Activated T-cell treated with anti-CD3 and anti-CD28 coated beads for 4 hours (primary cell): ENCODE data around the gene RIMS4.

Source experiments
- DNase-seq: peaks from one replicate; pipeline ENCODE4 v3.0.0-alpha.2; 2020

RIMS4 gene

DNA sequence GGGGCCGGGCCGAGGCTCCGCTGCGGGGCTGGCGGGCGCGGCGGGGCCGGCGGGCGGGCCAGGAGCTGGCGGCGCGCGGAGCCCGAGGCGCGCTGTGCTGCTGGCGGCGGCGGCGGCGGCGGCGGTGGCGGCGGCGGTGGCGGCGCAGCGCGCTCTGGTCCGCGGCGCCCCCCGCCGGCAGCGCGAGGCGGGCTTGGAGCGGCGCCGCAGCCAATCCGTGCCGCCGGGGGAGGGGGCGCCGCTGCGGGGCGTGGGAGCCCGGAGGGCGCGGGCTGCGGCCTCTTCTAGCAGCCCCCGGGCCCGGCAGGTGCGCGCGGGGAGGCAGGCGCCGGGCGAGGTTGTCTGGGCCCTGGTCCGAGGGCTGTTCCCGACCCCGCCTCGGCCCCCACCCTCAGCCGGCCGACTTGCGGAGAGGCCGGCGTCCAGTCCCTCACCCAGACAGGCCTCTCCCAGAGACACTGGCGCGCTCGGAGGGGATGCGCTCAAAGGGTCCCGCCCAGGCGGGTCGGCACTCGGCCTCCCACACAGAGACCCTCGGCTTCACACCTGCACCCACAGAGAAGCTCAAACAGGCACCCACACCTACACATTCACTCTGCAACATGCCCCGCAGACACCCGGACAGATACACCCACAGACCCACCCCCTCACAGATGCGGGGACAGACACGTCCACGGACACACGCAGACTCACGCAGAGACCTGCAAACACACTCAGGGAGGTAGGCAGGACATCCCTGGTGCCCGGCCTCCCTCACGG is at the start of gene RIMS4:
RIMS4 (minus strand) TSS at position 156 of the 759 bp plus-strand sequence. CDS start 275 bp downstream, outside the sequence.
- no peak for DNase-seq

DNA sequence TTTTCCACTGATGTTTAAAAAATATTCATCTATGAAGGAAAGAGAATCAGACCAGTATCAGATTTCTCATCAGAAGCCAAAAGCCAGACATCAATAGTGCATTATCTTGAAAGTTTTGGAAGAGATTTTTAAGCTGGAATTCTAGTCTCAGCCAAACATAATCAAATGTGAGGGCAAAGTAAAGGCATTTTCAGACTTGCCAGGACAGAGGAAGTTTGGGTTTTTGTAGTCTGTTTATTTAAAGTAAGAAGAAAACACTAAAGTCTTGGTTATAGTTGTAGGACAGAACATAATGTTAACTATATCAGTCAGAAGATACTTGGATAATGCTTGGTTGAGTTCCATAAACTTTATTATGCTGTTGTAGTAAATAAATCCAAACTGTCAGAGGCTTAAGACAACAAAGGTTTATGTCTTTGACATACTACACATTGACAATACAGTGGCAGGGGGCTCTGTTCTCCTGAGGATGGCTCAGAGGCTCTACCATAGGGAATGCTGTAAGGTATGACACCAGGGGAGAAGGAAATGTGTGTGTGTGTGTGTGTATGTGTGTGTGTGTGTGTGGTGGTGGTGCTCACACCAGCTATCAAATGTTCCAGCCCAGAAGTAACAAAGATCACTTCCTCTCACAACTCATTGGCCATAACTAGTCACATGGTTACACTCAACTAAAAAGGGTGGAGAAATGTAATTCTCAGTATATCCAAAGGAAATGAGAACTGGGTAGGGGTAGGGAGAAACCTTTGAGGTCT is 48.4 kb upstream of the RIMS4 start:
- DNase-seq = no peak

DNA sequence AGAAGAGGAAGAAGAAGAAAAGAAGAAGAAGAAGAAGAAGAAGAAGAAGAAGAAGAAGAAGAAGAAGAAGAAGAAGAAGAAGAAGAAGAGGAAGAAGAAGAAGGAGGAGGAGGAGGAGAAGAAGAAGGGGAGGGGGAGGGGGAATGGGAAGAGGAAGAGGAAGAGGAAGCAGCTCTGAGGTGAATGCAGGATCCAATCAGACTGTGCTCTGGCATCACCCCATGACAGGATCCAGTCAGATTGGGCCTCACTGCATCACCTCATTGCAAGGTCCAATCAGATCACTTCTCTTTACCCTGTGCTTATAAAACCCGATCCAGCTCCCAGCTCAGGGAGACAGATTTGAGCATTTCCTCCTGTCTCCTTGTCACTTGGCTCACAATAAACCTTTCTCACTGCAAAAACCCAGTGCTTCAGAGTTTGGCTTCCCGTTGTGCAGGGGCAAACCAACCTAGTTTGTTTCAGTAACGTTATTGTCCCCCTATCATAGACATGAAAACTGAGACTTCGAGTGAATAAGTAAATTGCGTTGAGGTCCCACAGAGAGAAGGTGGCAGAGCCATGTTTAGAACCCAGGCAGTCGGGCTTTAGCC is 46.6 kb upstream of the RIMS4 start:
- no peak for DNase-seq

DNA sequence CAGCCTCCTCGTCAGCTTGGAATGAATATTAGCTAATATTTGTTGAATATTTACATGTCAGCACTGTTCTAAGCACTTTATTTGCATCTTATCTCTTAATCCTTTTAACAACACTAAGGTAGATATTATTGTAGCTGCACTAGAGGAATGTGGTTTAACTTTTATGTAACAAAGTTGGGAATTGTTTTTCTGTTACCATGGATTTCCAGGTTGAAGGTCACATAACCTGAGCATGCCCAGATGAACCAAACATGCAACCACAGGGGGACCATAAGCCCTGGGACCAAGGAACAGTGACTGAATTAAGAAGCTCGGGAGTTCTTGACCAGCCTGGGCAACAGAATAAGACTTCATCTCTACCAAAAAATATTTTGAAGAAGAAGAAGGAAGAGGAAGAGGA is 46.1 kb upstream of the RIMS4 start:
- DNase-seq = no peak

DNA sequence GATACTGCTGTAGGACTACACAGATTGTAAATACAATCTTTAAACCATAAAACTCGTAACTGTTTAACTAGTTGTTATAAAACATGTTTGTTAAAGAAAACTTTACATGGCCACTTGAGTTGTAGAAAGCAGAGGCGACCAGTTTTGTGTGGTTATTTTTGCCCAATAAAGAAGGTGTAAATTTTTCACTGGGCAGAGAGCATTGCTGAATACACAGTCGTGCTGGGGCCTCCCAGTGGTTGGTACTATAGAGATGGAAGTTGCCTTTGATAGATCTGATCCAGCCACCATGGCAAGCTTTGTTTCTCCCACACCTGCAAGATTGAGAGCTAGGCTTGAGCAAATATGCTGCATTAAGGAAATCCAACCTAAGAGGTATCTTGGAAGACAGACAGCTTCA is 41.2 kb upstream of the RIMS4 start:
- DNase-seq = no peak

DNA sequence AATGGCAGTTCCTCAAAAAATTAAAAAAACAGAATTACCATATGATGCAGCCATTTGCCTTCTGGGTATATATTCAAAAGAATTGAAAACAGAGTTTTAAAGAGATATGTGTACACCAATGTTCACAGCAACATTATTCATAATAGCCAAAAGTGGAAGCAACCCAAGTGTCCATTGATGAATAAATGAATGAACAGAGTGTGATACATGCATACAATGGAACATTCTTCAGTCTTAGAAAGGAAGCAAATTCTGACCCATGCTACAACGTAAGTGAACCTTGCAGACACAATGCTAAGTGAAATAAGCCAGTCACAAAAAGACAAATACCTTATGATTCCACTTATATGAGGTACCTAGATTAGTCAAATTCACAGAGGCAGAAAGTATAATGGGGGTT is 40.5 kb upstream of the RIMS4 start:
- no peak for DNase-seq

DNA sequence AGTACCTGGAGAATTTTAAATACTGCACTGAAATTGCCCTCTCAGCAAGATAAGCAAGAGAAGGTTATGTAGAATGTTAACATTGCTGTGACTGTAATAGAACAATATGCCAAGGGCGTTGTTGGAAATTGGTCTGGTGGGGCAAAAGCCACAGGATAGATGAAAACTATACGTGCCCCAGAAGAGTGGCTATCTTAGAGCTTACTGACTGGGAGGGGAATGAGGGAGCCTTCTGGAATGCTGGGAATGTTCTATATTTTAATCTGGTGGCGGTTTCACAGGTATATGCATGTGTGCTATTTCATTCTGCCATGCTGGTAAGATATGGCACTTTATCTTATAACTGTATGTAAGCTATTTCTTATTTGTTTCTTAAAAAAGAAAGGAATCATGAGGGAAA is 39.9 kb upstream of the RIMS4 start:
- DNase-seq = no peak

DNA sequence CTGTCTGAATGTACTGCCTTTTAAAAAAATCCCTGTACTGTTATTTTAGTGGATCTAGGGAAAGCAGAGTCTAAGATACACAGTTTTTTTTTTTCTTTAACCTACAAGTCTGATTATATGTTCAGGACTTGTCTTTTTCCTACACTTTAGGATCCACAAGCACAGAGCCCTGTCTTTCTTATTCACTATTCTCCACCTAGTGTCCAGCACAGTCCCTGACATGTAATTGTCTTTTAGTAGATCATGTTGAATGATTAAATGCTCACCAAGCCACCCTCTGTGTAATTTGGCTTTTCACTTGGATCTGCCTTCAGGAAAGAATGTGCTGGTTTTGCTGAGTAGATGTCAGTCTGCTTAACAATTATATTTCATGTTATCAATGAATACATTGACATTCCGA is 39.4 kb upstream of the RIMS4 start:
- no peak for DNase-seq

DNA sequence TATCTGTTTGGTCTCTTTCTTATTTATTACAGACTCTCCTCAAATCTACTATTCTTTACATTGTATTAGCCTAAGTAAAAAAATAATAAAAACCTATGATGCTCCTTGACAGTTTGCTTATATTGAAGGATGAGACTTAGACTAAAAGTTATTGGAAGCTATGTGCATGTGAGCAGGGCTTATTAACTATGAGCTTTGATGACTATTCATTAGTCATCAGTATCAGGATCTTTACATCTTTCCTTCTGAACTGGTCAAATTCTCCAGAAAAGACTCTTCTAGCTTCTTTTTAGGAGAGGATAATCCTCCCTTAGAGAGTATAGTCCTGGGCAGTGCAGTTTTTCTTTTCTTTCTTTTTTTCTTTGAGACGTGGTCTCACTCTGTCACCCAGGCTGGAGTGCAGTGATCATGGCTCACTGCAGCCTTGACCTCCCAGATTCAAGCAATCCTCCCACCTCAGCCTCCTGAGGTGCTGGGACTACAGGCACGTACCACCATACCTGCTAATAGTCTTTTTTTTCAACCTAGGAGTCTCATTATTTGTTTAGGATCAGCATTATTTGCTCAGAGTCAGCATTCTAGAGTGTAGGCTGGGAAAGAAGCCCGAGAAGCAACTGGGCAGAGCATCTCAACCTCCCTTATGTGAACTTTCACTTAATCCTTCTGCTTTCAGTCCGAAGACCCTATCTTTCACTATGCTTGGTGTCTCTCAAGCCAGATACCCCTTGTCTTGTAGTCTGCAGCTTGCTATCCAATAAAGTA is 38.1 kb upstream of the RIMS4 start:
- no peak for DNase-seq

DNA sequence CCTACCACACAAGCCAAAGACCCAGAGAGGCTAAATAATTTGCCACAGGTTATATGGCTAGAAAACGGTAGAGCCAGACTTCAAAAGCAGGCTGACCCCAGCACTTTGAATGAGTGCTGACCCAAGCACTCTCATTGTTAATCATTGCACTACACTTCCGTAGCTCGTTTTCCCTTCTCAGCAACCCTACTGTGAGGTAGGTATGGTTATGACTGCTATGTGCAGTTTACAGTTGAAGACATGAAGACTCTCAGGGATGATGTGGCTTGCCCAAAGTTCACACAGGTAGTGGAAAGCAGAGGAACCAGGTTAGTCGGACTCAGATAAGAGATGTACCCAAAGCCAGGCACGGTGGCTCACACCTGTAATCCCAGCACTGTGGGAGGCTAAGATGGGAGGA is 33.5 kb upstream of the RIMS4 start:
- no peak for DNase-seq

DNA sequence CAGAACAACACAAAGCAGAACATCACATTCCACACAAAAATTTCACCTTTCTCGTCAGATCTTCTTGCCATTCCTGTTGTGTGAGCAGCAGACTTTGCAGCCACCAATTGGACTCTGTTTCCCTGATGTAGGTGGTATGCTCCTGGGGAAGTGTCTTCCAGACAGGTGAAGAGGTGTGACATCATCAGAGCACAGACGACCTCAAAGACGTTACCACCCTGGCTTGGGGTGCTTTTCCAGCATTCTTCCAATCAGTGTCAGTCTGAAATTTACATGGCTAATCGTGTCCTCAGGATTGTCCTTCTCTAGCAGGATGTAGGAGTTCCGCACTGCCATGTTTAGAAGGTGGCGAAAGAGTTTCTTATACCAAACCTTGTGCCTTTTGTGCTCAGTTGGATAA is 31.6 kb upstream of the RIMS4 start:
- DNase-seq = no peak

DNA sequence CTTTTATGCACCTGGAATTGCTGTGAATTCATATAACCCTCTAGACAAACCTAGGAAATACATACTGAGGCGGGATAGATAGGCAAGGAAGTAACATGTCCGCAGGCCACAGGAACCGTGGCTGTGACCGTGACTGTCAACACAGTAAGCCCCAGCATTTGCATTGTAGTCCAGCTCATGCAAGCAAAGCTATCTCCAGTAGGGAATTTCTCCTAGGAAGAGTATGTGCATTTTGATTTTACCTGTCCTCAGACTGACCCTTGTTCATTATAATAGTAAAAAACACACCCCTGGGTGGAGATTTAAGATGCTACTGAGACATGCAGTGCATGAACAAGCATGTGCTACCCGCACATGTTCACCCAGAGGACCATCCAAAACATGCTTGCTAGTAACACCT is 30.5 kb upstream of the RIMS4 start:
- DNase-seq = no peak

DNA sequence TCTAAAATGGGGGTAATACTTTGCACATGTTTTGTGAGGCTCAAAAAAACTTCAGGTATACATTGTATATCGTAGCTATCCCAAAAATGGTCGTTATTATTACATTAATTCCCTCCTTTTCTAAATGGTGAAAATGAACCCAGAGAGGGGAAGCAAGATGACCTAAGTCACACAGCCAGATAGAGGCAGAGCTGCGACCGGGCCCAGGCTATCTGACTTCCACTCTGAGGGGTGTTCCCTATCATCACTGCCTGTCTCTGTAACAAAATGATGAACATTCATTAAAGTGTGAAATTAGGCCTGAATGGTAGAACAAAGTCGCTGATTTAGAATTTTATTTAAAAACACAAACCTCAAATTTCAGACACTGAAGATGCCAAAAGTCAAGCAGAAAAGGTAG is 29.1 kb upstream of the RIMS4 start:
- DNase-seq = no peak

DNA sequence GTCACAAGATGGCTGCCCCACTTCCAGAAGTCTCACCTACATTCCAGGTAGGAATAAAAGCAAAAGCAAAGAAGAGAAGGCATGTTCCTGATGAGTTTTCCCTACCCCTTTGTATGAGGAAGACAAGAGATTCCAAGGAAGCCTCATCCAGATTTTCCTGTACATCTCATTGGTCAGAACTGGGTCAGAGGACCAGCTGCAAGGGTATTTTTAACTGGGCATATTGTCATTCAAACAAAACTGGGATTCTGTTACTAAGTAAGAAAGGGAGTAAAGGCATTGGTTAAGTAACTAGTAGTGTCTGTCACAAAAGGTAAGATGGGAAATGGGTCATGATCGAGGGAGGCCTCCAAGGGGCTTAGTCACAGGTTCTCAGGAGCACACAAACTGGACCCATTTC is 28.2 kb upstream of the RIMS4 start:
- no peak for DNase-seq

DNA sequence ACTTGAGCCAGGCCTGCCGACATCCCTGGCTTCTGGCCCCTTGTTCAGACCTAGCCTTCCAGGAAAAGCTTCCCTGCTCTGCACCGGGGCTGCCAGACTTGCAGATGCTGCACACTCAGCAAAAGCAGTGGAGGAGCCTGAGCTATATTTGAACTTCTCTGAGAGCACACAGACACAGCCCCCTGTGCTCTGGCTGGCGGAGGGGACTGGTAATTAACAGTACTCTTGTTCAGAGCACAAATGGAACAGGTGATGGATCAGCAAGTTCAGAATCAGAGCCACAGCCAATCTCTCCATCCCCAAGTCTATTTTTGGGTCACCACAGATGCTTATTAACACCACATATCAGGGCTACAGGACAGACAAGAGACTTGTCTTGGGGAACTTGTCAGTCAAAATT is 27.6 kb upstream of the RIMS4 start:
- DNase-seq = no peak

DNA sequence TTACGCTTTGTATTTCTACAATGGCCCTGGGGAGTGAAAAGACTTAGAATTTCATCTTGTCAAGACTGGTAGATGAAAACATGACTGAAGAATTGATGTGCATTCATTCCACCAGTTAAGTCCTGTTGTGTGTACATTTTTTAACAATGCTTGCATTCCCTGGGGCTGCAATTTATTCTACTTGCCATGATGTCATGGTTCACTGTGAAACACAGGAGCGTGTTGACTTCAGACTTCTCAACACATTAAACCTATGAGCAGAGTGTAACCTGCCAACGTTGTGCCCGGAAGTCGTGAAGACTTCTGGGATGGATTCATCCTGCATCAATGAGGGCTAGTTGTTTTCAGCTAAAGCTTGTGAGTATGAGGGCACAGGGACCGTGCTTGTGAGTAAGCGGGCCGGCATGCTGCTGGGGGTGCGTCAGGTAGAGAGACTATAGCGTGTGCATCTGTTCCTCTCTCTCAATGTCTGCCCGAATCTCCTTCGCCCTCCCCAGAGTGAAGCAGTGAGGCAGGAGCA is 26.3 kb upstream of the RIMS4 start:
- no peak for DNase-seq

DNA sequence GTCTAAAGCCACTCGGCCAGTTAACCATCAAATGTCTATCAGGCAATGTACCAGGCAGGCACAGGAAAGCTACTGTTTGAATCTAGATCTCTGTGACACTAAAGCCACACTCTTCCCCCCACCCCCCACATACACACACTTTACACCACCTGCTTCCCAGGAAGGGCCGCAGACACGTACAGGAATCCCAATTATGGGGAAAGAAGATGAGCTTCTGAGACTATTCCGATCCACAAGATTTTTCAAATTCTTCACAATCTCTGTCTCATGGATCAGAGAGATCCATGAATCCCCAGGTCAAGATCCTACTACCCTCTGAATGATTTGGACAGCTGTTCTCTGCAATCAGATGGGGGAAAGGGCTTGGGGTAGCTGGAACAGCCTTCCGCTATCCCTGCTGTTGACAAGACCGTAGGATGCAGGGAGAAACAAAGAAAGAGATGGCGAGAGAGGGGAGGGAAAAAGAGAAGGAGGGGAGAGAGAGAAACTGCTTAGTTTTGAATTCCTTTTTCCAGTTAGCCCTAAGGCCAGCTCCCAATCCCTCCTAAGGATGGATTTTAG is 25.4 kb upstream of the RIMS4 start:
- DNase-seq = no peak

DNA sequence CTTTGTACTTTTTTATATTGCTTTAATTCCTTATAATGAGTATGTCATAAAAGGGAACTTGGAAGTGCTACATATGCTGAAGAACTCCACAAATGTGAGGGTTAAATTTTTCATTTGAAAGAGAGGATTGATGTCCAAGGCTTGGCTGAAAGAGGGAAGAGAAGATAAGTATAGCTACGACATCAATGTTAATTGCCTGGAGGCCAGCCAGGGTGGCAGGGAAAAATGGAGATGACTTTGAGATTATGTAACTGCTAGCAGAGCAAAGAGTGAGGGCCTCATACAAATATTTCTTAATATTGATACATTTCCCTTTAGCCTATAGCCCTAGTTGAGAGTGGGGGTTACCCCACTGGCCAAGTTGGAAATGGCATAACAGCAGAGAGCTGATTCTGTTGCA is 24.8 kb upstream of the RIMS4 start:
- no peak for DNase-seq

DNA sequence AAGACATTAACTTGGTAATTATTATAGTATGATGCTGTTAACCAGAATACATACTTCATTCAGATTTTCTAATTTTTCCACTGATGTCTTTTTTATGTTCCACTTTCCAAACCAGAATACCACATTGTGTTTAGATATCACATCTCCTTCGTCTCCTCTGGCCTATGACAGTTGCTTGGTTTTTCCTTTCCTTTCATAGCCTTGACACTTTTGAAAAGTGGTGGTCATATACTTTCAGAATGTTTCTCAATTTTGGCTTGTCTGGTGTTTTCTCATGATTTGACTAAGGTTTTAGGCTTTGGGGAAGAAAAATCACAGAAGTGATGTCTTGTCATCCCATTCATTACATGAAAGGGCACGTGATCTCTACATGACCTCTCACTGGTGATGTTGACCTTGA is 24.3 kb upstream of the RIMS4 start:
- DNase-seq = no peak

DNA sequence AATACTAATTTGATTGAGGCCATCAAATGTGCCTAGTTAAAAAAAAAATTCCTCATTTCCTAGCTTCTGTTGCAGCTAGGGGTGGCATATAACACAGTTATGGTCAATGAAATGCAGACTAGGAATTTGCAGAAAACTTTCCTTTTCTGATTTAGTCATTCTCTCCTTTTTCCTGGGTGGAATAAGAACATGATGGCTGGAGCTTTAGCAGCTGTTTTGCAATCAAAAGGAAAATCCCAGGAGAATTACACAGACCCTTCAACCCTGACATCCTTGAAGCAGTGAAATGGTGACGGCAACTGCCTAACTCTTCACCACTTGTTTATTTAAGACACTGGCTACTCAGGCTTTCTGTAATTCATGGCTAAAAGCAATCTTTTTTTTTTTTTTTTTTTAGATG is 23.1 kb upstream of the RIMS4 start:
- no peak for DNase-seq

DNA sequence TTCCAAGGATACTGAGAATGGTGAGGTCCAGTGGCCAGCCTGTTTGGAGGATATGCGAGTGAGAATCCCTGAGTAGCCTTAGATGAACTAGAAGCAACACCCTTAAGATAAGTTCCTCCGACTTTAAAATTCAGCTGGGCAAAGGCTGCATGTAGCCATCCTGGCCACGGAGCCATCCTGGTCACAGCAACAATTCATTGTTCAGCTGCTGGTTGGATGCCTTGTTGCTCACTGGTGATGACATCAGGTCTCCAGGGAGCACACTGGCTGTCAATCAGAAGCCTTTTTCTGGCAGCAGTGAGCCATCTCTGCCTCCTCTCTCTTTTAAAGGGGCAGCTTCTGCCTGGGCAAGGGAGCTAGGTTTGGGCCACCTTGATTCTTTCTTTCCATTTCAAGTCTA is 22.4 kb upstream of the RIMS4 start:
- no peak for DNase-seq

DNA sequence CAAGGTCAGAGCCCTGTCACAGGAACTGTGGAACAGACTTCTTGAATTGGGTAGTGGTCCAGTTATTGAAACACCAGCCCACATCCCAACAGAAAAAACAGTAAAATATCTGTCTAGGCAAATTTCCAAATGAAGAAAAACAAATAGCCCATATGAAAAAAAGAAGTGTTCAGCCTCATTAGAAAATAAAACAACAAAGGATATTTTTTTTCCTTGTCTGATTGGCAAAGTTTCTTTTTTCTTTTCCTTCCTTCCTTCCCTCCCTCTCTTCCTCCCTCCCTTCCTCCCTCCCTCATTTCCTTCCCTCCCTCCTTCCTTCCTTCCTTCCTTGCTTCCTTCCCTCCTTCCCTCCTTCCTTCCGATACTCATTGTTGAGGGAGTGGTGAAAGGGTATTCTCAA is 20.6 kb upstream of the RIMS4 start:
- DNase-seq = no peak

DNA sequence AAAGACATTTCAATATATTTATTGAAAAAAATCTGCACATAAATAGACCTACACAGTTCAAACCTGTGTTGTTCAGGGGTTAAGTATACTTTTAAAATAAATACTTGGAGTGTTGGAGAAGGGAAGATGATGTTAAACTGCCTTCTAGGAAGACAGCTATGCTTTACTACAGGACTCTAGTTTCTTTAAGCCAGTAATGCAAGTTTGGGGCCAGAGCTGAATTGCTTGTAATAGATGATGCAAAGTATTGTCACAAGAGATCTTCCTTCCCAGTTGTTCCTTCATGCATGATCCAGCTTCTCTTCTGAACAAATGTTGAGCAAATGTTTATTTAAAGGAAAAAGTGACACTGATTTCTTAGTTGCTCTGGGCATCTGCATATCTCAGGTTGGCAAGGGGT is 20.2 kb upstream of the RIMS4 start:
- no peak for DNase-seq
